Activated B cell treated with CpG ODN at 0.5 μM for 24 hours (primary cell): ENCODE results near the gene ADAMTSL4. TPM values are rescaled to one million over a fixed set of nuclear protein-coding genes. Genes with fewer than 3 reads are reported as not detected.

Experiments used
- ATAC-seq: fragments of 200-7000 bp; cut with Tn5 transposase; one replicate; pipeline ENCODE4 v1.10.0; 2021; ENCODE audit warnings: low read depth, mild to moderate bottlenecking, moderate library complexity
- CTCF ChIA-PET: fragments of 350-600 bp; sonication (Branson Sonifier 250); formaldehyde crosslinking; loops from one replicate; lab custom pipeline; 2021; ENCODE audit warnings: antibody characterized with exemption; lab: Charles Lee
- POLR2A ChIA-PET: fragments of 350-600 bp; sonication (Branson Sonifier 250); formaldehyde crosslinking; loops from one replicate; lab custom pipeline; 2021; ENCODE audit warnings: antibody characterized with exemption; lab: Charles Lee
- DNase-seq: peaks from one replicate; pipeline ENCODE4 v3.0.0; 2022
- H3K27ac Mint-ChIP-seq: one replicate; pipeline ENCODE4 v1.8.0; 2020; ENCODE audit warnings: mixed read lengths
- H3K27me3 Mint-ChIP-seq: one replicate; pipeline ENCODE4 v1.8.0; 2021; ENCODE audit warnings: mixed read lengths
- H3K36me3 Mint-ChIP-seq: one replicate; pipeline ENCODE4 v1.8.0; 2021; ENCODE audit warnings: low read depth, mixed read lengths
- H3K4me1 Mint-ChIP-seq: one replicate; pipeline ENCODE4 v1.8.0; 2021; ENCODE audit warnings: mixed read lengths
- H3K4me3 Mint-ChIP-seq: one replicate; pipeline ENCODE4 v1.8.0; 2020; ENCODE audit warnings: mild to moderate bottlenecking, mixed read lengths
- H3K9me3 Mint-ChIP-seq: one replicate; pipeline ENCODE4 v1.8.0; 2020; ENCODE audit warnings: mixed read lengths
- CTCF ChIP-seq: fragments of 200-600 bp; IDR thresholded peaks from one replicate; pipeline ENCODE4 v1.8.0; 2022; ENCODE audit warnings: antibody characterized with exemption, mild to moderate bottlenecking
- intact Hi-C: fragments of 100-400 bp; cut with micrococcal nuclease; formaldehyde crosslinking; loops from one replicate; pipeline ENCODE4 v1.15.1; 2024
- total RNA-seq: library from RNA; stranded (reverse); gene quantifications from 2 replicates; pipeline ENCODE4 v1.2.3, GENCODE V29; 2022

Gene ADAMTSL4
- total RNA-seq, 1 donor from 2014 or later, result 0.11 TPM

GRCh38 chr1:150557065-150557600, 7.9 kb downstream of the ADAMTSL4 start:
- H3K27ac Mint-ChIP-seq, result no peak overlapping the region
- ChIA-PET POLR2A (interaction anchor here (0.6 kb wide), 1 partner anchor 22 kb away, joined by 3 read pairs; the partner anchor contains the start of gene MCL1), CTCF (interaction anchor here (13.3 kb wide), 1 partner anchor 59 kb away, joined by 358 read pairs; no protein-coding TSS in a partner anchor)
- ATAC-seq (no peak), DNase-seq (no peak)
- no peak for TF ChIP-seq CTCF
- no peaks in the 10 kb centered on the region for H3K9me3 Mint-ChIP-seq
- H3K27me3 Mint-ChIP-seq, result no peaks in the 10 kb centered on the region
- H3K4me3 Mint-ChIP-seq, result no peak overlapping the region
- intact Hi-C loops, result no loop called here
- H3K36me3 Mint-ChIP-seq, result no peaks in the 10 kb centered on the region
- H3K4me1 Mint-ChIP-seq, result peaks cover 25% of the 10 kb centered on the region

- ATAC-seq (no peak), DNase-seq (no peak)
- Mint-ChIP-seq H3K4me1 (peaks cover 24% of the 10 kb centered on the region), H3K27me3 (no peaks in the 10 kb centered on the region), H3K9me3 (no peaks in the 10 kb centered on the region), H3K4me3 (no peak overlapping the region), H3K27ac (no peak overlapping the region), H3K36me3 (no peaks in the 10 kb centered on the region)
- intact Hi-C loops, result no loop called here
- TF ChIP-seq CTCF, result no peak
- CTCF ChIA-PET, result interaction anchor here (13.3 kb wide), 1 partner anchor 59 kb away, joined by 358 read pairs; no protein-coding TSS in a partner anchor
- POLR2A ChIA-PET, result interaction anchor here (0.6 to 1.2 kb wide), 2 partner anchors 22 to 62 kb away, joined by 3 read pairs; partner anchors contain the start of gene MCL1
Observed at GRCh38 chr1:150557813-150558212, 8.6 kb downstream of the ADAMTSL4 start.

GRCh38 chr1:150558303-150558704, 9.1 kb downstream of the ADAMTSL4 start:
- no peak for TF ChIP-seq CTCF
- ATAC-seq (no peak), DNase-seq (no peak)
- no peaks in the 10 kb centered on the region for H3K27me3 Mint-ChIP-seq
- no peaks in the 10 kb centered on the region for H3K36me3 Mint-ChIP-seq
- H3K4me3 Mint-ChIP-seq, result no peak overlapping the region
- H3K27ac Mint-ChIP-seq, result no peak overlapping the region
- peaks cover 29% of the 10 kb centered on the region for H3K4me1 Mint-ChIP-seq
- intact Hi-C loops, result no loop called here
- ChIA-PET POLR2A (interaction anchor here (0.6 to 14.0 kb wide), 3 partner anchors 18 to 584 kb away, joined by 3 to 1106 read pairs (median 3); partner anchors contain the start of gene MCL1), CTCF (interaction anchor here (1.0 to 13.3 kb wide), 4 partner anchors 10 to 93 kb away, joined by 3 to 358 read pairs (median 100); partner anchors contain the start of gene MCL1)
- H3K9me3 Mint-ChIP-seq, result no peaks in the 10 kb centered on the region

DNA sequence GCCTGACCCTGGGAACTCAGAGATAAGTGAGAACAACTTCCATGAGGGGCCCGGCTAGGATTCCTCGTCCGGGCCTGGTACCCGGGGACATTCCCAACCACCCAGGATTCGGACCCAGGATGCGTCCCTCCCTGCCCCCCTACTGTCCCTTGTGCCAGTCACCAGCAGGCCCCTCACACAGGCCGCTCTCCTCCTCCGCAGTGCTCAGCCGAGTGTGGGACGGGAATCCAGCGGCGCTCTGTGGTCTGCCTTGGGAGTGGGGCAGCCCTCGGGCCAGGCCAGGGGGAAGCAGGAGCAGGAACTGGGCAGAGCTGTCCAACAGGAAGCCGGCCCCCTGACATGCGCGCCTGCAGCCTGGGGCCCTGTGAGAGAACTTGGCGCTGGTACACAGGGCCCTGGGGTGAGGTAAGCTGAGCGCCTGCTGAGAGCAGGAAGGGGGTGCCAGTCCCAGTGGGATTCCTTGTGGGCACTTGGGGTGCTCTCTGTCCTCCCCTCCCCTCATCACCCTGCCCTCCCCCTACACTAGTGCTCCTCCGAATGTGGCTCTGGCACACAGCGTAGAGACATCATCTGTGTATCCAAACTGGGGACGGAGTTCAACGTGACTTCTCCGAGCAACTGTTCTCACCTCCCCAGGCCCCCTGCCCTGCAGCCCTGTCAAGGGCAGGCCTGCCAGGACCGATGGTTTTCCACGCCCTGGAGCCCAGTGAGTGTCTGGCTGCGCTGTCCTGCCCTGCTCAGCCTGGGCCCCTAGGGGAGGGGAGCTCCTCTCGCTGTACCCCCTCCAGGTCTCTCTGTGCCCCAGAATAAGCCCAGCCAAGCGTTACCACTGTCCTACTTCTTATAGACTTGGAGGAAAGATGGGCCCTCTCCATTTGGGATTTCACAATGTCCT, 9.8 kb downstream of the ADAMTSL4 start:
- POLR2A ChIA-PET, result interaction anchor here (0.6 to 14.0 kb wide), 7 partner anchors 10 to 583 kb away, joined by 3 to 1106 read pairs (median 11); partner anchors contain the start of genes ADAMTSL4, ENSA and MCL1
- H3K36me3 Mint-ChIP-seq, result no peaks in the 10 kb centered on the region
- no peaks in the 10 kb centered on the region for H3K9me3 Mint-ChIP-seq
- no peak for ATAC-seq
- peaks cover 36% of the 10 kb centered on the region for H3K4me1 Mint-ChIP-seq
- intact Hi-C loops, result no loop called here
- CTCF ChIA-PET, result interaction anchor here (0.7 to 13.3 kb wide), 13 partner anchors 8 to 447 kb away, joined by 3 to 358 read pairs (median 4); partner anchors contain the start of genes ENSA, FALEC, MCL1 and MINDY1
- H3K27me3 Mint-ChIP-seq, result no peaks in the 10 kb centered on the region
- TF ChIP-seq CTCF, result no peak
- no peak overlapping the region for H3K4me3 Mint-ChIP-seq
- DNase-seq, result no peak
- H3K27ac Mint-ChIP-seq, result no peak overlapping the region
